ENCODE results near the gene TRPM8. TPM values are rescaled to one million over a fixed set of nuclear protein-coding genes. Genes with fewer than 3 reads are reported as not detected.

Gene TRPM8
- total and polyA plus RNA-seq, 2 experiments from 2014 or later, result 0.16 to 0.33 TPM

- peaks cover 28% of the 10 kb centered on the region for H3K27me3 ChIP-seq
- 91% methylated on average over 4 of the region's 4 CpGs for WGBS (ENCODE audit: low lambda C conversion rate, missing lambda C conversion rate)
Measured at GRCh38 chr2:233901884-233902283, 15.3 kb upstream of the TRPM8 start.

GRCh38 chr2:233905945-233906344, 11.2 kb upstream of the TRPM8 start:
- no peaks in the 10 kb centered on the region for H3K4me1 ChIP-seq (ENCODE audit: insufficient read depth)
- H3K79me2 ChIP-seq, result no peaks in the 10 kb centered on the region
- 89% methylated on average over 4 of the region's 4 CpGs for whole genome bisulfite sequencing (ENCODE audit: low lambda C conversion rate, missing lambda C conversion rate)
- no peak overlapping the region for H3K4me3 ChIP-seq
- H3K4me2 ChIP-seq, result no peak overlapping the region
- TF ChIP-seq CTCF (IDR thresholded peaks at IDR 0.05; ENCODE audit: poor library complexity) (no peak), EZH2 (IDR thresholded peaks at IDR 0.05; ENCODE audit: borderline replicate concordance) (no peak), EZH2phosphoT487 (IDR thresholded peaks at IDR 0.05; ENCODE audit: low read depth, severe bottlenecking, unreplicated experiment) (no peak)
- no peaks in the 10 kb centered on the region for H3K36me3 ChIP-seq (replicated peaks; ENCODE audit: insufficient read depth, low read depth)
- H3K27ac ChIP-seq, result no peak overlapping the region
- DNase-seq (ENCODE audit: low spot score), result no peak
- no peak overlapping the region for H2AFZ ChIP-seq
- H3K9me3 ChIP-seq (ENCODE audit: low read depth), result no peaks in the 10 kb centered on the region
- no peaks in the 10 kb centered on the region for H3K9me2 ChIP-seq (replicated peaks; ENCODE audit: insufficient read depth)
- peaks cover 7% of the 10 kb centered on the region for H3K27me3 ChIP-seq
- H4K20me1 ChIP-seq (ENCODE audit: insufficient read depth, poor library complexity, severe bottlenecking), result no peaks in the 10 kb centered on the region

More at GRCh38 chr2:233901884-233902283, 15.3 kb upstream of the TRPM8 start:
- no peaks in the 10 kb centered on the region for H3K36me3 ChIP-seq (replicated peaks; ENCODE audit: insufficient read depth, low read depth)
- no peak overlapping the region for H3K27ac ChIP-seq
- no peak overlapping the region for H3K4me2 ChIP-seq
- no peaks in the 10 kb centered on the region for H3K79me2 ChIP-seq
- DNase-seq (ENCODE audit: low spot score), result no peak
- H4K20me1 ChIP-seq (ENCODE audit: insufficient read depth, poor library complexity, severe bottlenecking), result no peaks in the 10 kb centered on the region
- TF ChIP-seq CTCF (IDR thresholded peaks at IDR 0.05; ENCODE audit: poor library complexity), result no peak
- TF ChIP-seq EZH2phosphoT487 (IDR thresholded peaks at IDR 0.05; ENCODE audit: low read depth, severe bottlenecking, unreplicated experiment), result no peak
- no peak for TF ChIP-seq EZH2 (IDR thresholded peaks at IDR 0.05; ENCODE audit: borderline replicate concordance)
- no peaks in the 10 kb centered on the region for H3K9me3 ChIP-seq (ENCODE audit: low read depth)
- no peaks in the 10 kb centered on the region for H3K9me2 ChIP-seq (replicated peaks; ENCODE audit: insufficient read depth)
- no peak overlapping the region for H2AFZ ChIP-seq
- H3K4me3 ChIP-seq, result no peak overlapping the region
- H3K4me1 ChIP-seq (ENCODE audit: insufficient read depth), result no peaks in the 10 kb centered on the region

GRCh38 chr2:233907627-233908026, 9.5 kb upstream of the TRPM8 start:
- Histone ChIP-seq H2AFZ (no peak overlapping the region), H3K4me3 (no peak overlapping the region), H3K27ac (no peak overlapping the region), H4K20me1 (ENCODE audit: insufficient read depth, poor library complexity, severe bottlenecking) (no peaks in the 10 kb centered on the region), H3K79me2 (no peaks in the 10 kb centered on the region), H3K36me3 (replicated peaks; ENCODE audit: insufficient read depth, low read depth) (no peaks in the 10 kb centered on the region), H3K9me3 (ENCODE audit: low read depth) (no peaks in the 10 kb centered on the region), H3K27me3 (no peaks in the 10 kb centered on the region), H3K4me1 (ENCODE audit: insufficient read depth) (no peaks in the 10 kb centered on the region), H3K9me2 (replicated peaks; ENCODE audit: insufficient read depth) (no peaks in the 10 kb centered on the region), H3K4me2 (no peak overlapping the region)
- TF ChIP-seq EZH2phosphoT487 (IDR thresholded peaks at IDR 0.05; ENCODE audit: low read depth, severe bottlenecking, unreplicated experiment) (no peak), EZH2 (IDR thresholded peaks at IDR 0.05; ENCODE audit: borderline replicate concordance) (no peak), CTCF (IDR thresholded peaks at IDR 0.05; ENCODE audit: poor library complexity) (no peak)
- no peak for DNase-seq (ENCODE audit: low spot score)
- 87% methylated on average over 3 of the region's 3 CpGs for WGBS (ENCODE audit: low lambda C conversion rate, missing lambda C conversion rate)
